Activated naive CD8-positive, alpha-beta T cell treated with anti-CD3 and anti-CD28 coated beads for 36 hours (primary cell): ENCODE data around the gene NXT1. TPM values are rescaled to one million over a fixed set of nuclear protein-coding genes. Genes with fewer than 3 reads are reported as not detected.
A peak's percentile ranks its signal among the peaks of the same experiment; 100 is the strongest.

Source experiments
- DNase-seq: peaks from one replicate; pipeline ENCODE4 v3.0.0; 2021
- H3K27ac Mint-ChIP-seq: one replicate; pipeline ENCODE4 v1.8.0; 2022; ENCODE audit warnings: mild to moderate bottlenecking, moderate library complexity, mixed read lengths
- H3K27me3 Mint-ChIP-seq: one replicate; pipeline ENCODE4 v1.8.0; 2022; ENCODE audit warnings: mild to moderate bottlenecking, mixed read lengths
- H3K36me3 Mint-ChIP-seq: one replicate; pipeline ENCODE4 v1.8.0; 2021; ENCODE audit warnings: mild to moderate bottlenecking, mixed read lengths
- H3K4me1 Mint-ChIP-seq: one replicate; pipeline ENCODE4 v1.8.0; 2021; ENCODE audit warnings: mixed read lengths
- H3K4me3 Mint-ChIP-seq: one replicate; pipeline ENCODE4 v1.8.0; 2022; ENCODE audit warnings: mild to moderate bottlenecking, moderate library complexity, mixed read lengths
- H3K9me3 Mint-ChIP-seq: one replicate; pipeline ENCODE4 v1.8.0; 2022; ENCODE audit warnings: mixed read lengths
- total RNA-seq, 2 experiments: library from RNA; stranded (reverse); gene quantifications; one replicate each; pipeline ENCODE4 v1.2.3, GENCODE V29; 2021

Gene NXT1
- total RNA-seq, 2 experiments from 2014 or later: 53.5 to 55.9 TPM

DNA sequence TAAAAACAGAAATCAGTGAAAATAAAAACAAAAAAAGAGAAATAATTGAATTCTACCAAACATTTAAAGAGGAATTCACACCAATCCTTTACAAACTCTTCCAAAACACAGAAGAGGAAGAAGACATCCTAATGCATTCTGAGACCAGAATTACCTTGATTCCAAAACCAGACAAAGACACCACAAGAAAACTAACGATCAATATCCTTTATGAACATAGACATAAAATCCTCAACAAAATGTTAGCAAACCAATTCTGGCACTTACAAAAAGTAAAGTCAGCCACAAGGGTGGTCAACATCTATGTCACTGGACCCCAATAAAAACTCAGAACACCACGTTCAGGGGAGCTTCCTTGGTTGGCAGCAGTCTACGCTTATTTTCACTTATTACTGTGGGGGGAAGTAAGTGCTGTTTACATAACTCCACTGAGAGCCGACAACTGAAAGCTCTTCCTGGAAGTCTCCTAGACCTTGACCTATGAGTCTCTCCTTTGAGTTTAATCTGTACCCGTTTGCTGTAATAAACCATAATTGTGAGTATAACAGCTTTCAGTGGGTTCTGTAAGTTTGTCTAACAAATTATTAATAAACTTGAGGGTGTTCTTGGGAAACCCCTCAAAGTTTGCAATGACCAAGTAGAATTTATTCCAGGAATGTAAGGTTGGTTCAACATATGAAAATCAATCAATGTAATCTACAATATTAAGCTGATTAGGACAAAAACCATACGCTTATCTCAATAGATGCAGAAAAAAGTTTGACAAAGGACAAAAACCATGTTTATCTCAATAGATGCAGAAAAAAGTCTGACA is 35.9 kb downstream of the NXT1 start:
- no peak for DNase-seq
- Mint-ChIP-seq H3K36me3 (peaks cover 46% of the 10 kb centered on the region), H3K27ac (no peak overlapping the region), H3K4me3 (no peak overlapping the region), H3K27me3 (no peaks in the 10 kb centered on the region), H3K9me3 (no peaks in the 10 kb centered on the region), H3K4me1 (peaks cover 4% of the 10 kb centered on the region)

DNA sequence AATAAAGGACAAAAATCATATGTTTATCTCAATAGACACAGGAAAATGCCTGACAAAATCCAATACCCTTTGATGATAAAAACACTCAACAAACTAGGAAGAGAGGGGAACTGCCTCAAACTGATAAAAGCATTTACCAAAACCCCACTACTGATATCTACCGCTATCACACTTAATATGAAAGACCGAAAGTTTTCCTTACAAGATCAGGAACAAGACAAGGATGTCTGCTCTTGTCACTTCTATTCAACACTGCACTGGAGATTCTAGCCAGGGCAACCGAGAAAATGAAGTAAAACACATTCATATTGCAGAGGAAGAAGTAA is 36.5 kb downstream of the NXT1 start:
- H3K27ac Mint-ChIP-seq: no peak overlapping the region
- no peaks in the 10 kb centered on the region for H3K27me3 Mint-ChIP-seq
- H3K36me3 Mint-ChIP-seq: peaks cover 46% of the 10 kb centered on the region
- H3K9me3 Mint-ChIP-seq: no peaks in the 10 kb centered on the region
- peaks cover 4% of the 10 kb centered on the region for H3K4me1 Mint-ChIP-seq
- DNase-seq: no peak
- H3K4me3 Mint-ChIP-seq: no peak overlapping the region

DNA sequence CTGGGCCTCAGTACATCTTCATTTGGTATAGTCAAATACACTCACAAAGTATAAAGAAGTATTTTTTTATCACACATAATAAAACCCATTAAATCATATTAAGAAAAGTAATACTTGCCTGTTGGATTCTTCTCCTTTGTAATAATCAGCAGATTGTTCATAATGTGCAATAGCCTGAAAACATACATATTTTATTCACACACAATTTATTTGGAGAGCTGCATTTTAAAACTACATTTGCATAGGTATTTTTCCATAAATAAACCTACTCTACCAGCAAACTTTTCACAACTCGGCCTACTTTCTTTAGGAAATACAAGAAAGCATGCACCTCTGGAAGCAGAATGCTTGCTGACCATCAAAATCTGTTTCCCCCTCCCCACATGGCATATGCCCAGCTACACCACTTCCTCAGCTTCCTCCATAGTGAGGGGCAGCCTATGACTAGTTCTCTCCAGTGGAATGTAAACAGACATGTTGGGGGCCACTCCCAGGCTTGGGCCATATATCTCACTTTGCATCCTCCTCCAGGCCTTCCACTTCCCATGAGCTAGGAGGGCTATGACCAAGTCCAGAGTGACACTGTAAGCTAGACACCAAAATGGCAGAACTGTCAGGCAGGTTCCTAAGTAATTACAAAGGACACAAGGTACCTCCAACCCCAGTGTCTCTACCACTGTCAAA is 39.6 kb downstream of the NXT1 start:
- H3K4me1 Mint-ChIP-seq: peaks cover 3% of the 10 kb centered on the region
- DNase-seq: no peak
- H3K27ac Mint-ChIP-seq: no peak overlapping the region
- H3K36me3 Mint-ChIP-seq: peaks cover 37% of the 10 kb centered on the region
- H3K4me3 Mint-ChIP-seq: no peak overlapping the region
- H3K9me3 Mint-ChIP-seq: no peaks in the 10 kb centered on the region
- H3K27me3 Mint-ChIP-seq: no peaks in the 10 kb centered on the region

DNA sequence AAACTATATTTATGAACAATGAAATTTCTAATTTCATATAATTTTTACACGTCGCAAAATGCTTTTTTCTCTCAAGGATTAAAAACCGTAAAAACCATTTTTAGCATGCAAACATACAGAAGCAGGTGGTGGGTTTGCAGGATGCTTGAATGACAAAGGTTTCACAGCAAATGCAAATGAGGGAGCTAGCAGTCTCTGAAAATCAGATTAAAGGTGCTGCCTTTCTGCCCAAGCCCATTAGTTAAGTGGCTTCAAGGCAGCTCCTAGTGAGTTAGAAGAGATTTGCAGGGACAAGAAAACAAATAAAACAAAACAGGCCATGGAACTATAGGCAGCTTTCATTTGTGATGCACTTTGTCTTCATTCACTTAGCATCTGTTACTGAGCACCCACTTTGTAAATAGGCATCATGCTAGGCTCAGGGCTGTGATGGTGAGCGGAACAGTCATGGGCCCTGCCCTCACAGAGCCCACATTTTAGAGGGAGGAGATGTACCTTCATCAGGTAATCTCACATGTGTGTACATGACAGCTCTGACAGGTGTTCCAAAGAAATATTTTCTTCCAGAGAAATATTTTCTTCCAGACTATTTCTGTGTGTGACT is 41.2 kb downstream of the NXT1 start:
- no peak for DNase-seq
- Mint-ChIP-seq H3K36me3 (peaks cover 31% of the 10 kb centered on the region), H3K4me3 (no peak overlapping the region), H3K27me3 (no peaks in the 10 kb centered on the region), H3K4me1 (peaks cover 3% of the 10 kb centered on the region), H3K9me3 (no peaks in the 10 kb centered on the region), H3K27ac (no peak overlapping the region)

DNA sequence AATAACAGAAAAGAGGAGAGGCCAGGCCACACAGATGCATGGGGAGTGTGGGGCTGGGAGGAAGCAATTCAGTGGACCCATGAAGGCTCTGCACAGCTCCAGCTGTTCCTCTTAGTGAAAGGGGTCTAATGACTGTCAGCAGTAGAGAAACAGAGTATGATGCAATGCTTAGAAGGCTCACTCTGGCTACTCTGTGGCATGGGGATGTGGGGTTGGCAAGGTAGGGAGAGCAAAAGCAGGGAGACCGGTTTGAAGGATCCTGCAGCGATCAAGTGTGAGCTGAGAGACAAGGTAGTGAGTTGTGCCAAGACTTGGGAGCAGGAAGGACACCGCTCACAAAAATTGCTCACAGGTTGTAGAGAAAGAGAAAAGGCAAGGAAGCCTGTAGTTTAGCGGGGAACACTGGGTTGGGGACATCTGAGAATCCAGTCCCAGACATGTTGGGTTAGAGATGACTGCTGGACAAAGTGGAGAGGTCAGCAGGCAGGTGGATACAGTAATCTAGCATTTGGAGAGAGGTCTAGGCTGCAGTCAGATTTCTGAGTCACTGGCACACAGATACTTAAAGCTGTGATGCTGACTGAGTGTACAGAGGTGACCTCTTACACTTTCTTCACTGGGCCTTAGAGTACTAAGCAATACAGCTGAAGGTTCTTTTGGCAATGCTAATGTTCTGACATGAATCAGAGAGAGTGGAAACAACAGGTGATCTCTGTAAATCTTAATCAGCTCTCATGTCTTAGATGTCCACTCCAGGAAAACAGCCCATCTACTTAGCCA is 43.6 kb downstream of the NXT1 start:
- peaks cover 11% of the 10 kb centered on the region for H3K4me1 Mint-ChIP-seq
- H3K4me3 Mint-ChIP-seq: no peak overlapping the region
- no peak overlapping the region for H3K27ac Mint-ChIP-seq
- H3K27me3 Mint-ChIP-seq: no peaks in the 10 kb centered on the region
- DNase-seq: no peak
- peaks cover 22% of the 10 kb centered on the region for H3K36me3 Mint-ChIP-seq
- no peaks in the 10 kb centered on the region for H3K9me3 Mint-ChIP-seq

DNA sequence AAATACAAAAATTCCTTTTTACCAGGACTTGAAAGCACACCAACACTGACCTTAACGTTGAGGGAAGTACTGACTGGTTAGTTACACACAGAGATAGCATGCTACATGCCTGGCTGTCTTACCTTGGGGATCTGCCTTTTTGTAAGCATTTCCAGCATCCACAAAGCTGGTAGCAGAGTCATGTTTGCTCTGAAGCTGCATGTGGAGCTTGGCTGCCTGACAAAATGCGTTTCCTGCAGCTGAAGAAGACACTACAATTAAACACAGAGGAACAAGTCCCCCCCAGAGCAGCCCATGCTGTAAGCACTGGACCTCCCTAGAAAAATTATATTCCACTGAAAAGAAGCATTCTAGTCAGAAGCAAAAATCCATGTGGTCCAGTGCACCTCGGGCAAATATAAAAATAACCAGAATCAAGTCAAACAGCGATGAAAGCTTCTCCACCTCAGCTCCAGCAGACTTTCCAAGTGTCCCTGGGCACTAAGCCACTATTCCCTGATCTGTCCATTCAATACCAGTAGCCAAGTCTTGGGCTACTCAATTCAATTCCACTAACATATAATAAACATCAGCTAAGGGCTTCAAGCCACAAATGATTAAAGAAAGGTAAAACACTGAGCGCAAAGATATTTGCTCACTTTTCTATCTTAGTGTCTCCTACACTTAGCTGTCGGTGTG is 46.5 kb downstream of the NXT1 start:
- Mint-ChIP-seq H3K4me1 (peaks cover 31% of the 10 kb centered on the region), H3K27ac (no peak overlapping the region), H3K4me3 (no peak overlapping the region), H3K36me3 (peaks cover 34% of the 10 kb centered on the region), H3K27me3 (no peaks in the 10 kb centered on the region), H3K9me3 (no peaks in the 10 kb centered on the region)
- no peak for DNase-seq

DNA sequence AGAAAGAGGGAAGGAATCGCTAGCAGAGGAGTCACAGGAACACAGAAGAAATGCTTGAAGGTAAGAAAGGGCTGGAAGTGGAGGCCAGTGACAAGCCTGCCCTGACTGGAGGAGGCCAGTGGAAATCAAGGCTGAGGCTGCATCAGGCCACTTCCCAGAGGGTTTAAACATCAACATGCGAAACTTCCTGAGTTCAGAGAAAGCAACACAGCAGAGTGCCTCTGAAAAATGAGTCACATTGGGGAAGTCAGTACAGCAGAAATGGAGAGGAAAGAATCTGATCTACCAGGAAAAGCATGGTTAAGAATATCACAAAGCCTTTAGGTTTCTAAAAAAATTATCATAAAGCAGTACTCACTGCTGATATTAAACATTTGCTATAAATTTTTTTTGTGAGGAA is 47.4 kb downstream of the NXT1 start:
- DNase-seq: no peak
- Mint-ChIP-seq H3K9me3 (no peaks in the 10 kb centered on the region), H3K4me1 (peaks cover 37% of the 10 kb centered on the region), H3K27me3 (no peaks in the 10 kb centered on the region), H3K36me3 (peaks cover 37% of the 10 kb centered on the region), H3K27ac (peak overlapping the region; percentile 80), H3K4me3 (no peak overlapping the region)

DNA sequence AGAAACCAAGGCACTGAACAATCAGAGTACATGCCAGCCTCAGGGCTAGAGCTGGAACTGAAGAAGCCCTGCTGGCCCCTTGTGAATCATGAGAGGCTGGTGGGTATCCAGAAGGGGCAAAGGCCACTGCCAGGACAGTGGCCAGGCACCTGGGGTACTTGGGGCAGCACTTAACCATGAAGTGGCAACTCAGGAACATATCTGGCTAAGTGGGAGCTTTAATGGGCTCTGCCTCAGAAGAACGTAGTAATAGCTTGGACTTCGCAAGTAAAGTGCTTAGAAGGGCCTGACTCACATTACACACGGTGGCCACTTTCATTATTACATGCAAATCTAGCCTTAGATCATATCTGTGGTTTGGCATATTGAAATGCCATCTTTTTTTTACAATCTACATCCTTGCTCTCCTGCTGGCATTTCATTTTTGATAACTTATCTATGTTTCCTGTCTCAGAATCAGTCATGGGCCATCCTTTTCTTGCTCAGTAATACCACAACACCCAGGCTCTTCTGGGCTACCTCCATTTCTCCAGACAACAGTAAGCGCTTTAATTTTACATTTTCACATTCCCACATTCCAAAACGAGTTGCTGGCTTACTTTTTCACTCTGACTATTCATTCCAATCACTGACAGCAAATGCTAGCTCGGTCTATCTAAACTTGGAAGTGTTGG is 49.1 kb downstream of the NXT1 start:
- peak; percentile 12 for DNase-seq
- Mint-ChIP-seq H3K4me1 (peaks cover 37% of the 10 kb centered on the region), H3K27ac (peak overlapping the region; percentile 64), H3K4me3 (no peak overlapping the region), H3K27me3 (no peaks in the 10 kb centered on the region), H3K9me3 (no peaks in the 10 kb centered on the region), H3K36me3 (peaks cover 28% of the 10 kb centered on the region)

DNA sequence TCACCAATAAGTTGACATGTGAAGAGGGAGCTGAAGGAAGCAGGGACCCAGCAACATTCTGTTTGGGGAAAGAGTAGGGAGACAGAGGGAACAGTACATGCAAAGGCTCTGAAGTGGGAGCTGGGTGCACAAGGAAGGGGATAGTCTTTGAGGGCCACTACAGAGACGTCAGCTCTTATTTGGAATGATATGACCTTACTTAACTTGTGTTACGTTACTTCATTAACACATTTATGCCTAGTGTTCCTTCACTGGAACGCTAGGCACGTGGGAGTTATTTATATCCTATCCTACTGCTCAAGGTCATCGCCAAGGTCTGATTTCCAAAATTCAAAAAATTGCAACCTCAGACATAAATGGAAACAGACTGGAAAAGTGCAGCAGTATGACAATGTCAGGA is 50.5 kb downstream of the NXT1 start:
- DNase-seq: no peak
- Mint-ChIP-seq H3K27me3 (no peaks in the 10 kb centered on the region), H3K27ac (no peak overlapping the region), H3K9me3 (no peaks in the 10 kb centered on the region), H3K36me3 (peaks cover 23% of the 10 kb centered on the region), H3K4me3 (no peak overlapping the region), H3K4me1 (peaks cover 41% of the 10 kb centered on the region)

DNA sequence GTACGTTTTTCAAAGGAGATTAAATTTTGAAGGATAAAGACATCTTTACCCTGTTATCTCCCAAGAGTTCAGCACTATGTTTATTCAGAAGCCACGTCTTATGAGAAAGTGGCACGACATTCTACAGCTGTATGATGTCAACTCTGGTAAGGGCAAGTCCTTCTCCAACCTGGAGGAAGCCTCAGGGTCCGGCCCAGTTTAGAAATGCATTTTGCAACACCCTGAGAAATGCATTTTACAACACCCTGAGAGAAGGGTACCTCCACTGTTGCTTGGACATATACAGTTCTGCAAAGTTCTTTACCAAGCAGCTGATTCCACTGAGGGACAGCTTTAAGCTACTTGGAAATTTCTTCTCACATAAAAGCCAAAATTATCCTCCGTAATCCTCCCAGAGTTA is 53.2 kb downstream of the NXT1 start:
- Mint-ChIP-seq H3K27ac (no peak overlapping the region), H3K27me3 (no peaks in the 10 kb centered on the region), H3K4me1 (peaks cover 55% of the 10 kb centered on the region), H3K9me3 (peaks cover 4% of the 10 kb centered on the region), H3K4me3 (no peak overlapping the region), H3K36me3 (peaks cover 21% of the 10 kb centered on the region)
- no peak for DNase-seq

DNA sequence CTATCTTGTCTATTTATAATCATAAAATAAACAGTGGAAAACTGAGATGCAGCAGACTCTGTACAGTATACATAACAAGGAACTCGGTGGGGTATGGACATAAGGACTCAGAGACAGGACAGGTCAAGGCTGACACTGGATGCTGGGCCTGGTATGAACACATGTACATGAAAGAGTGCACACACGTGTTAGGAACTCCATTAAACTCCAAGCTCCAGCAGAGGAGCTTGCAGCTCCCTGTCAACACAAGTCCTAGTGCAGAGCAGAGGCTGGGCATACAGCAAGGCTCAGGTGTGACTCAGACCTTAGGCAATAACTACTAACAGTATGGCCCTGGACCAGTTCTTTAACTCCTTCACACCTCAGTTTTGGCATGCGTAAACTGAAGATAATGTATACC is 53.6 kb downstream of the NXT1 start:
- DNase-seq: no peak
- H3K9me3 Mint-ChIP-seq: peaks cover 4% of the 10 kb centered on the region
- H3K27me3 Mint-ChIP-seq: no peaks in the 10 kb centered on the region
- H3K27ac Mint-ChIP-seq: no peak overlapping the region
- H3K36me3 Mint-ChIP-seq: peaks cover 19% of the 10 kb centered on the region
- no peak overlapping the region for H3K4me3 Mint-ChIP-seq
- peaks cover 53% of the 10 kb centered on the region for H3K4me1 Mint-ChIP-seq
